ENCODE data around the gene DPP6.
"Not testable (repeated sequence)": the region's sequence is repeated elsewhere in the genome, so short reads cannot be mapped to it uniquely, and the experiment has no call there.

- not testable (repeated sequence) for TF ChIP-seq REST (IDR thresholded peaks at IDR 0.05; ENCODE audit: low read depth, low read length); POLR2AphosphoS5 (IDR thresholded peaks at IDR 0.05; ENCODE audit: low read depth, low read length); MAX (IDR thresholded peaks at IDR 0.05; ENCODE audit: low read depth); USF2 (IDR thresholded peaks at IDR 0.05; ENCODE audit: borderline replicate concordance, low read depth, low read length); NFIC (IDR thresholded peaks at IDR 0.05; ENCODE audit: borderline replicate concordance); TEAD4 (IDR thresholded peaks at IDR 0.05; ENCODE audit: borderline replicate concordance, insufficient read depth); JUND (IDR thresholded peaks at IDR 0.05); EZH2phosphoT487 (IDR thresholded peaks at IDR 0.05; ENCODE audit: borderline replicate concordance, low read depth)
- TF ChIP-seq, protein P1, sequence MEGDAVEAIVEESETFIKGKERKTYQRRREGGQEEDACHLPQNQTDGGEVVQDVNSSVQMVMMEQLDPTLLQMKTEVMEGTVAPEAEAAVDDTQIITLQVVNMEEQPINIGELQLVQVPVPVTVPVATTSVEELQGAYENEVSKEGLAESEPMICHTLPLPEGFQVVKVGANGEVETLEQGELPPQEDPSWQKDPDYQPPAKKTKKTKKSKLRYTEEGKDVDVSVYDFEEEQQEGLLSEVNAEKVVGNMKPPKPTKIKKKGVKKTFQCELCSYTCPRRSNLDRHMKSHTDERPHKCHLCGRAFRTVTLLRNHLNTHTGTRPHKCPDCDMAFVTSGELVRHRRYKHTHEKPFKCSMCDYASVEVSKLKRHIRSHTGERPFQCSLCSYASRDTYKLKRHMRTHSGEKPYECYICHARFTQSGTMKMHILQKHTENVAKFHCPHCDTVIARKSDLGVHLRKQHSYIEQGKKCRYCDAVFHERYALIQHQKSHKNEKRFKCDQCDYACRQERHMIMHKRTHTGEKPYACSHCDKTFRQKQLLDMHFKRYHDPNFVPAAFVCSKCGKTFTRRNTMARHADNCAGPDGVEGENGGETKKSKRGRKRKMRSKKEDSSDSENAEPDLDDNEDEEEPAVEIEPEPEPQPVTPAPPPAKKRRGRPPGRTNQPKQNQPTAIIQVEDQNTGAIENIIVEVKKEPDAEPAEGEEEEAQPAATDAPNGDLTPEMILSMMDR (IDR thresholded peaks at IDR 0.05), result not testable (repeated sequence)
These were observed 81.6 kb downstream of the DPP6 start for GRCh38 chr7:154133703-154134277.
